ENCODE data around the gene AATF.

Gene AATF

DNA sequence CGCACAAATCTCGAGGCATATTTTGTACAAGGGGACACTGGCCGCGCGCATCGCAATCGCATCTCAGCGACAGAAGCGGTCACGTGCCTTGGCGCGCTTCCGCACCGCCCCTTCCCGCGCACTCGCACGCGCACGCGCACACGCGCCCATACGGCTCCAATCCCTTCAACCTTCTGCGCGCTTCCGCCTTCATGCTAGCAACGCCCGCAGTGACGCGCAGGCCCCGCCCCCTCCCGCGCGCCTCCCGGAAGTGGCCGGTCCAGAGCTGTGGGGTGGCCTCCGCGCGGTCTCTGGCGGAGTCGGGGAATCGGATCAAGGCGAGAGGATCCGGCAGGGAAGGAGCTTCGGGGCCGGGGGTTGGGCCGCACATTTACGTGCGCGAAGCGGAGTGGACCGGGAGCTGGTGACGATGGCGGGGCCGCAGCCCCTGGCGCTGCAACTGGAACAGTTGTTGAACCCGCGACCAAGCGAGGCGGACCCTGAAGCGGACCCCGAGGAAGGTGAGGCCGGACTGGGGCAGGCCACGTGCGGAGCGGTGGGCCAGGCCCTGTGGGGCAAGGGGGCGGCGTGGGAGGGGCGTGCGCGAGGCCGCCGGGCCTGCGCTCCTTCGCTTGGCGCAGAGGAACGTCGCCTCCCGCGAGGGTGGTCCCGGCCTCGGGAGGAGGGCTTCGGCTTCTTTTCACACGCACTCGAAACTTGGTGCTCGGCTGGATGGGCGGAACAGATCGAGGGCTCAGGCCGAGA lies at the start of gene AATF:
Gene AATF, plus strand, starts transcription at position 238 of the 744 bp plus-strand sequence. Its CDS starts 172 bp downstream, at position 410.
- peak; percentile 98 for DNase-seq

GRCh38 chr17:36899250-36900159 lies 49.2 kb upstream of the AATF start:
- DNase-seq, result no peak

- no peak for DNase-seq
Observed at GRCh38 chr17:36900160-36900512, 48.6 kb upstream of the AATF start.

DNA sequence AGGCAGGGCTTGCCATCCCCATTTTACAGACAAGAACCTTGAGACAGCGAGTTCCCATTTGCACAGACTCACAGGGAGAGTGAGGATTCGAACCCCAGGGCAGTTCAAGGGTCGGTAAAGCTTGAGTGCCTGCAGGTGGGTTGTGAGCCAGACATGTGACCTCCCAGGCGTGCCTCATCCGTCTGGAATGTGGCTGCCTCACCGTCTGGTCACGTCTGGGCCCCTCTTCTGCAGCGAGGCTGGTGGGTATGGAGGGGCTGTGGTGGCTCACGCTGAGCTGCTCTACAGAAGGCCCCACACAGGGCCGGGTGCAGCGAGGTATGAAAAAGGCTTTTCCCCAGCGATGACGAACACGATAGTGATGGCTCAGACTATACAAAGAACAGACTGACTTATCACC lies 47.2 kb upstream of the AATF start:
- DNase-seq, result no peak

DNA sequence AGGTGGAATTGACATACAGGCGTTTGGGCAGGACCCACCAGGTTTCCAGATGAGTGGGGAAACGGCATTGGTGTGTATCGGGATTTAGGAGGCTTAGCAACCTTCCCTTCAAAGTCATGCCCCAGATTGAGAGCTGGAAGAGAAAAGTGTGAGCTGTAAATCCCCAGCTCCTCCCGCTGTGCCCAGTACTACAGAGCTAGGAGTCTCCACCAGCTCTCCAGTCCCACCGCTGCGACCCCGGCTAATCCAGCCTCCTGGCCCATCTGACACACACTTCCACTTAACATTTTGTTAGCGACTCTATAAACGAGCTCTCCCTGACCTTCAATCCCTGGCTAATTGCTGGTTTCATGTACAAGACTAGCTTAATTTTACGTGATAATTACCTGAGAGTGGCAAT lies 41.3 kb upstream of the AATF start:
- no peak for DNase-seq

DNA sequence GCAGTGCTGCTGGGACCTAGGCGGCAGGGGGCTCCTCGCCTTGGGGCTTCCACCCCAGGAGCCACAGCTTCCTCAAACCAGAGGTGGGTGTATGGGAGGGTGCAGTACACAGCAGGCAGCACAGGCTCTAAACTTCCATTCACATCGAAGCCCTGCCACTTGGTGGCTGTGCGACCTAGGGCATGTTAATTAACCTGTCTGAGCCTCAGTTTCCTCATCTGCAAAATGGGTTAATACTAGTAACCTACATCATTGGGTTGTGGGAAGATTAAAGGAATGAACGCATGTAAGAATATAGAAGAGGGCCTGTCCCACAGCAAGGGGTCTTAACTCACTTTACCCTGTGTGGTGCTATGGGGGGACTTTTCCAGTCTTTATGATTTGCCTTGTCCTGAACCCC lies 38.2 kb upstream of the AATF start:
- DNase-seq, result no peak

- no peak for DNase-seq
Observed at GRCh38 chr17:36911001-36911400, 37.8 kb upstream of the AATF start.

DNA sequence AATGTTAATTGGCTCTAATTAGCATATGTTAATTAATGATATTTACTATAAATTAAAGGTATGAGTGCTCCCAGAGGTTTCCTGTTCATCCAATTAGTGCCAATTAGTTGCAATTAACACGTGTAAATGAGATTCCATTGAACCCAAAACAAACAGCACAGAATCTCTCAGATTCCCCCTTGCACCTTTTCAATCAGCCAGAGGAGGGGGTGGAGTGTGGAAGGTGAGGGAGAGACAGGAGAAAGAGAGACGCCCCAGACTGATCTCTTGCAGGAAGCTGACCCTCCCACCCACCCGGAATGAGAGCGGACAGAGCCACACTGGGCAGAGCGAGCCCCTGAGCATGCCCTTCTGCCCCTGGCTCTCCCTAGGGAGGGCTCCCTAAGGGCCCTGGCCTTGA lies 35.6 kb upstream of the AATF start:
- no peak for DNase-seq

DNA sequence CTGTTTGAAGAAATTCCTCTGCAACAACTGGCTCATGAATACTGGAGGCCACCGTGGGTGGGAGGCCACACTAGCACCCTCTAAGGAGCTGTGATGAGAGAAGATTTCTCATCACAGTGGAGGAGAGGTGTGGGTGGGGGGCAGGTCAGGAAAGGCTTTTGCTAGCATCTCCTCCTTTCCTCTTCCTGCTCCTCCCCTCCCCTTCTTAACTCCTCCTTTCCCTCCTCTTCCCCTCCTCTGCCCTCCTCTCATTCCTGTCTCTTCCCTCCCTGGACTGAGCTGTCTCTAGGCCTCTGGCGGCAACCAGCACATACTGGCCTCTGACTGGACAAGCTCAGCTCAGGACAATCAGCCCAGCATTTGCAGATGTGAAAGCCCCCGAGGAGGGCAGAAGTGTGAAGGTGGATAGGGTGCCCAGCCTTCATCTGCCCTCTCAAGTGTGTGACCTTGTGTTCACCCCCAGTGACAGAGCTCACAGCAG lies 30.5 kb upstream of the AATF start:
- no peak for DNase-seq

- no peak for DNase-seq
Observed at GRCh38 chr17:36919407-36919968, 29.3 kb upstream of the AATF start.

DNA sequence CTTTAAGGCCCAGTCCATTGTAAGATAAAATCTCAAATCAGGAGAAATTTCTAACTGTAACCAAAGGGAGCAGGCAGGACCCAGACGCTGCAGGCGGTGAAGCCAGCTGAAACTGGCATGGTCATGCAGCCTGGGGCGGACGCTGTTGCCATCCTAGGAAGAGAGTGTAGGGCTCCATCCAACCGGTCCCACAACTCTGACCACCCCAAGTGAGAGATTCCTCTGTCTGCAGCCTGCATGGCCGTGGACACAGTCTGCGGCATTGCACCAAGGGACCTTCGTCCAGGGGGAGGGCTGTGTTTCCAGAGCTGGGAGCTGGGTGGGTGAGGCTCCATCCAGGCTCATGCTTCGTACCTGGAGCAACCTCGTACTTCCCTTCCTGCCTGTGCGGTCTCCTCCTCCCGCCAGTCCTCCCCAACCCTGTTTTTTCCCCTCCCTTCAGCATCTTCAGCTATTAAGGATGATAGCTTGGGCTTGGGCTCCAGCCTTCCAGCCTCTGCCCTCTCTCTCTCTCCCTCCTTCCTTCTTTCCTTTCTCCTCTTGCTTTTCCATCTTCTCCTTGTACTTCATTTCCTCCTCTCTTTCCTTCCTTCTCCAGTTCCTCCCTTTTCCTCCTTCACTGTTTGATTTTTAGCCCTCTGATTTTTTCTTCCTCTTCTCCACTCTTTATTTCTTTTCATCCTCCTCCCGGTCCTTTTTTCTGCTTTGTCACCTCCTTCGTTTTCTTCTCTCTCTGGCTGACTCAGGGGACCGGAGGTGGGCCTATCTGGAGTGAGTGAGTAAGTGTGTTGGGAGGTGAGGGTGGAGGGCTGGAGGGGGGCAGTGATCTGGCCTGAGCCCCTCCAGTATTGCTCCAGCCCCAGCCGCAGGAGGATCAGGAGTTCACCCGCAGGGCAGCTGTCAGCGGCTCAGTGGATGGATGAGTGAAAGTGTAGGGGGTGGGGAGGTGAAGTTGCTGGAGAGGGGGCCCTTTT lies 28.4 kb upstream of the AATF start:
- DNase-seq, result no peak

DNA sequence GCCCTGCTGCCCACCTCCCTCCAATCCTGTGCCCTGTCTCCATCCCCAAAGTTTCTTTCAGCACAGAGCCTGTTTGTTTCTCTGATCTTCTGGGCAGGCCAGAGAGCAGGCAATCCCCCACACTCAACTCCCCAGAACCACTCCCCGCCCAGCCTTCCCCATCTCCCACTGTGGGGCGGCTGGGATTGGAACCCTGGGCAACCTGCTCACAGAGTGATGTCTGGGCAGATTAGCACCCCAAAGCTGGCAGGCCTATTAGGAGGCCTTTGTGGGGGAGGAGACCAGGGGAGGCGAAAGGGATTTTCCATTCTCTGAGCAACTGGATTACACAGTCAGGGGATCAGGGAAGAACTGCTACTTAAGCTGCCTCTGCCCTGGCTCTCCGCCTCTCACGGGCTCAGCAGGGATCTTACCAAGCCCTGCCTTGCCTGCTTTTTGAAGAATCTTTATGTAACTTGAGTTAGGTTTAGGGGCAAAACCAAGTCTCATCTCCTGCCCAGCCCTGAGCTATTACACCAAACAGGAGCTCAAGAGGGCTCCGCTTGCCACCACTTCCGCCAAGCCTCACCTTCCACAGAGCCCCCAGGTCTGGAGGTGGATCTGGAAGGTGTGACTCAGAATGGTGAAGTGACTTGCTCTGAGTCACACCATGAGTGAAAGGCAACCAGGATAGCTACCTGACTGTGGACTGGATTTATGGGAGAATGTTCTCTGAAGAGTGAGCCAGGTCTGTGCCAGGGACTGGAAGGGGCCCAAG lies 27.5 kb upstream of the AATF start:
- no peak for DNase-seq

DNA sequence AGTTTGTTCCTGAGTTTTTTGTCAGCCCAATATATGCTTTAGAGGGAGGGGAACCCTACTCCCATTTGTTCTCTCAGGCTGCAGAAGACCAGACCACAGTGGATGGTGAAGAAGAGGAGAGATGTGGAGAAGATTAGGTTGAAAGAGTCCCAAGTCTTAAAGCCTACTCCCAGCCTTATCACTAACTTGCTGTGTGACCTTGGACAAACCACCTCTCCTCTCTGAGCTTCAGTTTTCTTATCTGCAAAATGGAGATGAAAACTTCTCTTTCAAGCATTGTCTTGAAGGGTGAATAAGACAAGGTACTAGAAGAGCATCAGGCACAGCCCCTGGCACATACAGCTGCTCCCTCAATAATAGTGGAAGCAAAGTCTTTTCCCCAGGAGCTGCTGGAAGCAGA lies 26.6 kb upstream of the AATF start:
- no peak for DNase-seq

DNA sequence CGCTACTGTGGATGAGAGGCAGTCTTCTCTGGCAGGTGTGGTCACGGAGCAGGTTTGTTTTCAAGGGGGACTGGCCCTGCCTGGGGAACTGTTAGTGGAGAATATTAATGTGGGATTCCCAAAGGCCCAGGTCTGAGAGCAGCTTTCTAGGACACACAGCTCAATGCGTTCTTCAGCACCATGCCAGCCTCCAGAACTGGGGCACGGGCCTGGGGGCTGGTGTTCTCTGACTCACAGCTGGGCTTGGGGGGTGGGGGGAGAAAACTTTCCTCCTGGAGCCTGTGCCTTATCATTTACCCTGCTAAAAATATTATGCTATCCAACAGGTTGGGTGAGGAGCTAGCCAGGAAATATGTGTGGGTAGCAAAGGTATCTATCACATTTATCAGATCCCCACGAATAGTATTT lies 24.9 kb upstream of the AATF start:
- DNase-seq, result no peak

GRCh38 chr17:36926226-36926625 lies 22.5 kb upstream of the AATF start:
- DNase-seq, result no peak

DNA sequence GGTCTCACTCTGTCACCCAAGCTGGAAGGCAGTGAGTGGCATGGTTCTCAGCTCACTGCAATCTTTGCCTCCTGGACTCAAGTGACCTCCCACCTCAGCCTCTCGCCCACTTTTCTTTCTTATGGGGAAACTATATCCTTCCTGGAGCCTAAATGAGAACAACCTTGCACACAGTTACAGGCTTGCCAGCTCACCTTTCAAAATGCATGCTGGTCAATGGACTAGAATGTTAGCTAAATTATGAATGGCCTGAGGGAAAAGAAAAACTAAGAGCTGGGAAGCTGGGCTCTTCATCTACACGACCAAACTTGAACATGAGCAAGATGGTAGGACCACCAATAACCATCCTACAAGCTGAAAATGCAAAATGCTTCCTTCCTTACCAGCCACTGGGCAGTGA lies 22.1 kb upstream of the AATF start:
- DNase-seq, result no peak

DNA sequence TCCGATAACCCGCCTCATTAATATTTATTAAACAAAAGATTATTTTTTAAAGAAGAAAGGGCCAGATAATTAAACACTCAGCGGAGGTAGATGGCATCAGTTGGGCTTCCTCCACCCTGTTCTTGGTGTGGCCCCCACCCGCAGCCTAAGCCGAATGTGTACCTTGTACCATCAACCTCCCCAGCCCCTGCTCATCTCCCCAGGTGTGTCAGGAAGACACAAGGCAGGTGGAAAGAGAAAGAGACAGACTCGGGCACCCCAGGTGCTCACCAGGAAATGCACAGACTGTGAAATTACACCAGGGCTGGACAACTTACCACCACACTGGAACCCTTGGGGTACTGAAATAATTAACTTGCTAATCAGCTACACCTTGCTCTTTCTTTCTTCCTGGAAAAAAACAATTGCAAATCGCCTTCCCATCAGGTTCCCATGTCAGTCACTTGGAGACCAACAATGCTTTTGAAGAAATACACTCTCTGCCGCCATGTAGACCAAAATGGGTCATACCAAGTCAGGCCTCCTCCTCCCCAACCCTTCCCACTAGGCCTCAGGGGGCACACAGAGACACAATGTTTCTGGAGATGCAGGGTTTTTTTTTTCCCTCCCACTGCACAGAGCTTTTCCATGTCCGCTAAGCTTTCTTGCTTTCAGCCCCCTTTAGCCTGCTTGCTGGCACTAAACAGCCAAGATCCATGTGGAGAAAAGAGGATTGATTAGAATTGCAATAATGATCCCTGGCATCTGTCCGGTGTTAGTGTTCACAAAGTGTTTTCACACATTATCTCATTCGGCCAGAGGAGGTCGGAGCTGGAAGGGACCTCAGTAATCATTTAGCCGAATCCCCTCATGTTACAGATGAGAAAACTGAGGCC lies 20.0 kb upstream of the AATF start:
- no peak for DNase-seq

DNA sequence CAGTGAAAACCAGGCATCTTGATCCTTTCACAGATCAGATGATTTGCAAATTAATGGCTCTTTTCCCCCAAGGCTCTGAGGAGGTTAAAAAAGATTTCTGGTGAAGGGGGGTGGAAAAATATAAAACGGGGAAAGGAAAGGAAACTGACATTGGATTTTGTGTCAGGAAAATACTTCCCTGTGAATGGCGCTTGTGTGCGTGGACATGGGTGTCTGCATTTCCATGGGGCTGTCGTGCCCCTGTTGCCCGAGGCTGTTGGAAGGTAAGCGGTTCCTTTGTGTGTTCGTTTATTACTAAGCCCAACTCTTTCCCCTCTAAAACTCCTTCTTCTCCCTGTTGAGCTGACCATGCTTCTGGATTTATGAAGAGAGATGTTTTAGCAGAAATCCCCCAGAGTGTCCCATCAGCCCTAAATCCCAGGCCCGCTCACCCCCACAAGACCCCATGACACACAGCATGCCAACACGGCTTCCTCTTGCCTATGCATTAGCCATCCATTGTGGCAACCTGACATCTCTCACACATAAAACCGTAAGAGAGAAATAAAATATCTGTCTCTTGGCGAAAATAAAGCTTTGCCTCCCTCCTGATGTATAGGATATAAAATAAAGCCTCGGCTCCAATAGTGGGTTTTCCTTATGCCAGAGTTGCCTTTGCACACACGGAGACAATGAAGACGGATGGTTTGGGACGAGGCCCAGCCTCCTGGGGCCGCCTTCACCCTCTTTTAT lies 18.7 kb upstream of the AATF start:
- no peak for DNase-seq

GRCh38 chr17:36930583-36930900 lies 18.2 kb upstream of the AATF start:
- no peak for DNase-seq

DNA sequence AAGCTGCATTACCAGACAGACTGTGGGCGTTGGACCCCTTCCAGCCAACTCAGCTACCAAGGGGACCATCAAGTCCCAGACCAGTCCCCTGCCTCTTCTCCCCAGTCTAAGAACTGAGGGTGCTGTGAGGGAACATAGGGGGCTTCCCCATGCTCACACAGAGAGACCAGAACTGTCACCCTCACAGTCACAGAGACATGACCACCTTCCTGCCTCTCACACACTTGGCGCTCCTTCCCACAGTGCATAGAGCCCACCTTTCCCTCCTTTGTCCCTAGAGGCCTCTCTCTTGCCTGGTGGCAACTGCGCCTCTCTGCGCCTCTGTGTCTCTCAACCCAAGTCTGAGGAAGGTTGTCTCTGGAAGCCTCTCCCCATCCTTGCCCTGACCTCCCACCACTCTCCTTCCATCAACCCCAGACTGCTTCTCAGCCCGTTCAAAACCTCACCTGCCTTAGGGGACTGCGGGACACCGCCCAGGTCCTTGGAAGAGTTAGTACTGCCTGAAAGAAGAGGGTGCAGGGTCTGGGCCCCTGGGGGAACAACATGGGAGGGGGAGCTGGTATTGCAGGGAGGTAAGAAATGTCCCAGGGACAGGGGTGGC lies 17.6 kb upstream of the AATF start:
- no peak for DNase-seq
